ENCODE results near the gene CUL4A.

Gene CUL4A

DNA sequence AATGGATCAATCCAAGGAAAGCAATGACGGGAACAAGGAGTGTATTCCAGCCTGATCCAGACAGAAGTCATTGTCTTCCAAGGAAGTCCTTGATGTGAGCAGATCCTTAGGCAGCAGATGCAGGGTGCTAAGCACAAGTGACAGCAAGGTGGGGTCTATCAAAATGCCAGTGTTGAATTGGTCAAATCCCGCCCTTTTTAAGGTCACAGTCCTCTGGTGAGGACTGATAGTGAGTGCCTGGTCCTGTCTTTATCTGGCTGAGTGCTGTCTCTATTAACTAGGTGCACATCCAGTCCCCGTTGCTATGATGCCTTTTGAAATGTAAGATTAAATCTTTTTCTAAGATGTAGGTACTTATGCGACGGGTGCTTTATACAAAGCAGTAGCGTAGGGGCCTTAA is 86.4 kb downstream of the CUL4A start:
- Histone ChIP-seq H3K4me1 (ENCODE audit: low read length) (peaks cover 14% of the 10 kb centered on the region), H3K9me3 (ENCODE audit: insufficient read depth, low read length) (no peaks in the 10 kb centered on the region)

DNA sequence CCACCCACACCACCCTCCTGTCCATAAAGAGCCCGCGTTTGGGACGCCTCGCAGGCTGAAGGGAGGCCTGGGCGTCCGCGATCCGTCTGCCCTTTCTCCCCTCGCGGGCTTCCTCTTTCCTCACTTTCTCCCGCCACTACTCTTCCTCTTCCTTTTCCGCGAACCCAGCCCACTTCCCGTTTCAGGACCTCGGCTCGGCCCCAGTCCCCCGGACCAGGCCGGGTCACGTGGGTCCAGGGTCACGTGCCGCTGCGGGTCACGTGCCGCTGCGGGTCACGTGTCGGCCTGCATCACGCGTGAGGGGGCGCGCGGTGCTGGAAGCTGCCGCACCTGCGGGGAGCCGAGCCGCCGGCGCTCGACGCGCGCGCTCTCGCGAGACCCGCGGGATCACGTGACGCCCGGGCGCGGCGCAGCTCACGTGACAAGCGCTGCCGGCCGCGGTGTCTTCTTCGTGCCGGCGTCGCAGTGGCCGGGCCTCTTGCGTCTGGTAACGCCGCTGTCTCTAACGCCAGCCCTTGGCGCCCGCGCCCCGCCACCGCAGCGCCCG is 87.5 kb downstream of the CUL4A start, which contains the start of gene LAMP1:
LAMP1 (plus strand) TSS at position 417 of the 547 bp plus-strand sequence. CDS start 196 bp downstream, outside the sequence.
- no peaks in the 10 kb centered on the region for H3K9me3 ChIP-seq (ENCODE audit: insufficient read depth, low read length)
- peaks cover 45% of the 10 kb centered on the region for H3K79me2 ChIP-seq (ENCODE audit: low read length)
- H3K4me3 ChIP-seq (ENCODE audit: low read length) = peak within 1 kb of the TSS; percentile 98
- peak within 1 kb of the TSS; percentile 91 for H3K4me2 ChIP-seq (ENCODE audit: low read length)
- H3K9ac ChIP-seq (ENCODE audit: low read length) = peak within 1 kb of the TSS; percentile 73
- peak within 1 kb of the TSS; percentile 46 for H3K27ac ChIP-seq (ENCODE audit: low read length)
- peaks cover 6% of the 10 kb centered on the region; the same call in 1 of the 2 replicates for H4K20me1 ChIP-seq (ENCODE audit: insufficient read depth, low read length)
- no peaks in the 10 kb centered on the region for H3K36me3 ChIP-seq (replicated peaks; ENCODE audit: low read depth, low read length)
- TF ChIP-seq, protein P1, sequence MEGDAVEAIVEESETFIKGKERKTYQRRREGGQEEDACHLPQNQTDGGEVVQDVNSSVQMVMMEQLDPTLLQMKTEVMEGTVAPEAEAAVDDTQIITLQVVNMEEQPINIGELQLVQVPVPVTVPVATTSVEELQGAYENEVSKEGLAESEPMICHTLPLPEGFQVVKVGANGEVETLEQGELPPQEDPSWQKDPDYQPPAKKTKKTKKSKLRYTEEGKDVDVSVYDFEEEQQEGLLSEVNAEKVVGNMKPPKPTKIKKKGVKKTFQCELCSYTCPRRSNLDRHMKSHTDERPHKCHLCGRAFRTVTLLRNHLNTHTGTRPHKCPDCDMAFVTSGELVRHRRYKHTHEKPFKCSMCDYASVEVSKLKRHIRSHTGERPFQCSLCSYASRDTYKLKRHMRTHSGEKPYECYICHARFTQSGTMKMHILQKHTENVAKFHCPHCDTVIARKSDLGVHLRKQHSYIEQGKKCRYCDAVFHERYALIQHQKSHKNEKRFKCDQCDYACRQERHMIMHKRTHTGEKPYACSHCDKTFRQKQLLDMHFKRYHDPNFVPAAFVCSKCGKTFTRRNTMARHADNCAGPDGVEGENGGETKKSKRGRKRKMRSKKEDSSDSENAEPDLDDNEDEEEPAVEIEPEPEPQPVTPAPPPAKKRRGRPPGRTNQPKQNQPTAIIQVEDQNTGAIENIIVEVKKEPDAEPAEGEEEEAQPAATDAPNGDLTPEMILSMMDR (IDR thresholded peaks at IDR 0.05; ENCODE audit: low read depth, low read length) = no peak
- no peak for TF ChIP-seq EZH2phosphoT487 (IDR thresholded peaks at IDR 0.05; ENCODE audit: low read depth)
- H2AFZ ChIP-seq (ENCODE audit: low read depth, low read length) = peak within 1 kb of the TSS; percentile 89
- H3K27me3 ChIP-seq (ENCODE audit: low read depth, low read length) = peaks cover 18% of the 10 kb centered on the region
- H3K4me1 ChIP-seq (ENCODE audit: low read length) = peaks cover 14% of the 10 kb centered on the region

More for the DNA sequence above, 86.4 kb downstream of the CUL4A start:
- H3K79me2 ChIP-seq (ENCODE audit: low read length) = peaks cover 36% of the 10 kb centered on the region
- no peaks in the 10 kb centered on the region for H3K36me3 ChIP-seq (replicated peaks; ENCODE audit: low read depth, low read length)
- H3K4me2 ChIP-seq (ENCODE audit: low read length) = no peak overlapping the region
- no peak overlapping the region for H3K4me3 ChIP-seq (ENCODE audit: low read length)
- H3K27ac ChIP-seq (ENCODE audit: low read length) = no peak overlapping the region
- peaks cover 26% of the 10 kb centered on the region for H3K27me3 ChIP-seq (ENCODE audit: low read depth, low read length)
- H3K9ac ChIP-seq (ENCODE audit: low read length) = no peak overlapping the region
- H2AFZ ChIP-seq (ENCODE audit: low read depth, low read length) = no peak overlapping the region
- TF ChIP-seq, protein P1 (IDR thresholded peaks at IDR 0.05; ENCODE audit: low read depth, low read length) = no peak
- TF ChIP-seq EZH2phosphoT487 (IDR thresholded peaks at IDR 0.05; ENCODE audit: low read depth) = no peak
- 0 out of 2 replicates have a peak, but pooled peaks cover 3% of the 10 kb centered on the region for H4K20me1 ChIP-seq (ENCODE audit: insufficient read depth, low read length)

DNA sequence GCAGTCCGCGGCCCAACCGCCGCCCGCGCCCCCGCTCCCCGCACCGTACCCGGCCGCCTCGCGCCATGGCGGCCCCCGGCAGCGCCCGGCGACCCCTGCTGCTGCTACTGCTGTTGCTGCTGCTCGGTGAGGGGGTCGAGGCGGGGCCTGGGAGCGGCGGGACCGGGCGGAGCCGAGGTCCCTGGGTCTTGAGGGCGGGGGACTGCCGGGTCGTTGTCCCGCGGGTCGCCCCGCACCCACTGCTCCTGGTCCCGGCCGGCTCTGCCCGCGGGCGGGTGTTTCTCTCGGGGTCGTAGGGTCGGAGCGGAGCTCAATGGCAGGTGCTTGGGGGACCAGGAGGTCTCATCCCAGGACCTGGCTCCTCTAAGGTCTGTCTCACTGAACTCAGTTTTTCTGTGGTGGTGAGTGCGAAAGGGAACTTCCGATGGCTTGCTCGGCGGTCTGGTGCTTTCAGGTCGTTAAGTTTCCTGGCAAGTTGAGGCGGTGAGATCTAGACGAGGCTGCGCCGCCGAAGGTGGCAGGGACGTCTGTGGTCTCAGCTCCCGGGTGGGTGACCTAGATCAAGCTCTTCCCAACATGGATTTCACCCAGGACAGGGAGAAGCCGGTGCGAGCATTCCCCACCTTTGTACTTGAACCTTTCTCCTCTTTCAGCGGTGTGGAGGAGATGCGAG is 88.1 kb downstream of the CUL4A start:
- peak overlapping the region; percentile 40; the same call in 1 of the 2 replicates for H2AFZ ChIP-seq (ENCODE audit: low read depth, low read length)
- peak overlapping the region; percentile 73 for H3K9ac ChIP-seq (ENCODE audit: low read length)
- no peak for TF ChIP-seq EZH2phosphoT487 (IDR thresholded peaks at IDR 0.05; ENCODE audit: low read depth)
- TF ChIP-seq, protein P1 (IDR thresholded peaks at IDR 0.05; ENCODE audit: low read depth, low read length) = no peak

More for the DNA sequence above, 88.1 kb downstream of the CUL4A start:
- H3K9me3 ChIP-seq (ENCODE audit: insufficient read depth, low read length) = no peaks in the 10 kb centered on the region
- H3K79me2 ChIP-seq (ENCODE audit: low read length) = peaks cover 49% of the 10 kb centered on the region
- H3K27ac ChIP-seq (ENCODE audit: low read length) = no peak overlapping the region; the same call in 1 of the 2 replicates
- no peaks in the 10 kb centered on the region for H3K36me3 ChIP-seq (replicated peaks; ENCODE audit: low read depth, low read length)
- peaks cover 6% of the 10 kb centered on the region; the same call in 1 of the 2 replicates for H4K20me1 ChIP-seq (ENCODE audit: insufficient read depth, low read length)
- H3K4me2 ChIP-seq (ENCODE audit: low read length) = peak overlapping the region; percentile 91
- peak overlapping the region; percentile 98 for H3K4me3 ChIP-seq (ENCODE audit: low read length)
- H3K4me1 ChIP-seq (ENCODE audit: low read length) = peaks cover 14% of the 10 kb centered on the region
- H3K27me3 ChIP-seq (ENCODE audit: low read depth, low read length) = peaks cover 12% of the 10 kb centered on the region

Data from OCI-LY3 (cell line).